Heart left ventricle (tissue), 16 donors: ENCODE results near the gene TAPBPL. TPM values are rescaled to one million over a fixed set of nuclear protein-coding genes. Genes with fewer than 3 reads are reported as not detected.
"Not testable (repeated sequence)": the region's sequence is repeated elsewhere in the genome, so short reads cannot be mapped to it uniquely, and the experiment has no call there.

Source experiments
- ATAC-seq, 4 donors: fragments of 200-7000 bp; cut with Tn5 transposase; one replicate each; pipeline ENCODE4 v1.9.1; 2020 to 2022; ENCODE audit warnings: moderate library complexity in 4 of 4, mild to moderate bottlenecking in 3 of 4, moderate number of reproducible peaks in 1 of 4
- DNase-seq, 5 donors: peaks; one replicate each; pipeline ENCODE4 v3.0.0-alpha.2; 2020
- H3K27ac ChIP-seq, 12 donors: fragments of 200-600 bp; sonication (generic) in 4 of 12; one replicate each; pipeline versions ENCODE4 v1.5.0 to v1.8.0; 2016 to 2022; ENCODE audit warnings: mild to moderate bottlenecking in 2 of 12
- H3K27me3 ChIP-seq, 9 donors: fragments of 200-600 bp; sonication (generic) in 2 of 9; one replicate each; pipeline versions ENCODE4 v1.5.1 to v1.8.0; 2016 to 2022; ENCODE audit warnings: mild to moderate bottlenecking in 3 of 9
- H3K36me3 ChIP-seq, 9 donors: fragments of 200-600 bp; sonication (generic) in 2 of 9; one replicate each; pipeline versions ENCODE4 v1.5.0 to v1.8.0; 2018 to 2022; ENCODE audit warnings: mild to moderate bottlenecking in 2 of 9
- H3K4me1 ChIP-seq, 12 donors: fragments of 200-600 bp; sonication (generic) in 4 of 12; one replicate each; pipeline versions ENCODE4 v1.5.0 to v1.8.0; 2016 to 2022; ENCODE audit warnings: mild to moderate bottlenecking in 3 of 12
- H3K4me3 ChIP-seq, 12 donors: fragments of 200-600 bp; sonication (generic) in 4 of 12; one replicate each; pipeline versions ENCODE4 v1.5.0 to v1.8.0; 2017 to 2022; ENCODE audit warnings: mild to moderate bottlenecking in 9 of 12, moderate library complexity in 4 of 12
- H3K9me3 ChIP-seq, 12 donors: fragments of 200-600 bp; sonication (generic) in 4 of 12; one replicate each; pipeline versions ENCODE4 v1.5.0 to v1.8.0; 2016 to 2022; ENCODE audit warnings: mild to moderate bottlenecking in 1 of 12
- CTCF ChIP-seq, 12 donors: fragments of 200-600 bp; sonication (generic) in 4 of 12; IDR thresholded peaks; one replicate each; pipeline versions ENCODE4 v1.5.0 to v1.8.0; 2018 to 2022; ENCODE audit warnings: antibody characterized with exemption in 12 of 12, mild to moderate bottlenecking in 5 of 12
- POLR2A ChIP-seq, 2 donors: fragments of 450-650 bp; IDR thresholded peaks; one replicate each; pipeline ENCODE4 v1.6.1; 2017; ENCODE audit warnings: antibody characterized with exemption in 2 of 2, mild to moderate bottlenecking in 2 of 2, moderate library complexity in 2 of 2
- WGBS, 4 donors: extraction: QIAGEN DNeasy Blood & Tissue Kit in 2 of 4; methylation state at CpG; one replicate each; pipeline versions ENCODE4 v1.1.5 to v1.1.7; 2013 to 2018; 5-methylcytosine and 5-hydroxymethylcytosine counted together
- intact Hi-C, 10 donors: fragments of 100-400 bp; cut with DNase I; formaldehyde crosslinking; loops; one replicate each; pipeline versions ENCODE4 v1.11.1 to v1.14.2; 2022
- polyA plus RNA-seq, 2 donors: library from polyadenylated mRNA; stranded (reverse); fragments of 200-250 nt; gene quantifications; one replicate each; pipeline ENCODE4 v1.2.3, GENCODE V29; 2013
- total RNA-seq, 9 donors: library from RNA; depleted of rRNA in 2 of 9; stranded (reverse); fragments of >200 nt in 2 of 9; fragmentation: NEBNext Ultra II Directional in 3 of 9; extraction: Animal tissue kit (Norgen Biotek cat#: 25700) in 3 of 9; gene quantifications; one replicate each; pipeline versions ENCODE4 v1.1.0 to v1.2.4, GENCODE V29; 2016 to 2023
- donor health status: ischemic (EF 13 %, LVEDD 7.1; RV severe dilation, severe dysfunction).
- donor health status: healthy with polysubstance abuse.
- donor health status: DM: no; HTN: yes; CAD: no.
- donor health status: DM: no; HTN: no; CAD: no.
- donor health status: ischemic (EF 25% LVEDD 6.9; RV normal size, moderate dysfunction).
- donor health status: ischemic (EF 25% LVEDD 5.7; RV mildly dilated, moderate dysfunction).
- donor health status: healthy.
- donor health status: DM: yes; HTN: yes; CAD: no.
- donor health status: ischemic (EF 35%, LVEDD 5.7; RV mildly dilated, moderate dysfunction).
- donor health status: nonischemic (EF 11% LVEDD 7.7; RV severe dilation, severe dysfunction).
- donor health status: DM: yes; HTN: yes; CAD: no.
- donor health status: PGD.
- donor health status: ischemic (EF 29% LVEDD 5.4; RV normal size, mild dysfunction).
- donor health status: nonischemic (EF 23%, LVEDD 6.1; RV moderate dilation, normal function).

The TAPBPL gene
- total and polyA plus RNA-seq, 11 donors = 5.4 to 55.6 (median 13.9) TPM

- Histone ChIP-seq H3K4me1 (peaks cover 0 to 30% (median 20%) of the 10 kb centered on the region in 12 donors), H3K36me3 (peaks cover 2 to 64% (median 46%) of the 10 kb centered on the region in 9 donors), H3K9me3 (no peaks in the 10 kb centered on the region), H3K27ac (peak overlapping the region in 1 of 12 donors; percentile 99), H3K27me3 (no peaks in the 10 kb centered on the region), H3K4me3 (peak overlapping the region in 8 of 12 donors; percentile 61 to 94 (median 91))
- DNase-seq = no peak
- no peak for ATAC-seq
- intact Hi-C loops = loop anchor here in 5 of 10 donors (5.0 kb wide), 1 partner anchor 37 kb away; the partner anchor contains the start of gene GAPDH (in 5 of the 5)
- TF ChIP-seq POLR2A (IDR thresholded peaks at IDR 0.05) (no peak), CTCF (IDR thresholded peaks at IDR 0.05) (no peak)
- 69 to 92% (median 75%) methylated on average over 1 of the region's 1 CpG for WGBS, 4 donors
These were observed 43.1 kb downstream of the TAPBPL start for GRCh38 chr12:6494968-6495367.

- H3K27me3 ChIP-seq, H3K9me3 ChIP-seq, DNase-seq, ATAC-seq, intact Hi-C loops, H3K27ac ChIP-seq, H3K4me3 ChIP-seq: not testable (repeated sequence)
- WGBS, 4 donors = 76 to 93% (median 78%) methylated on average over 3 of the region's 3 CpGs
- peaks cover 2 to 65% (median 35%) of the 10 kb centered on the region in 9 donors for H3K36me3 ChIP-seq
- peaks cover 0 to 23% (median 15%) of the 10 kb centered on the region in 12 donors for H3K4me1 ChIP-seq
These were observed 45.4 kb downstream of the TAPBPL start for GRCh38 chr12:6497291-6497690.

GRCh38 chr12:6500466-6500865, 48.6 kb downstream of the TAPBPL start:
- H3K36me3 ChIP-seq = peaks cover 2 to 84% (median 38%) of the 10 kb centered on the region in 9 donors

GRCh38 chr12:6507102-6507998, 55.5 kb downstream of the TAPBPL start:
- no peak for TF ChIP-seq POLR2A (IDR thresholded peaks at IDR 0.05)
- no peak for TF ChIP-seq CTCF (IDR thresholded peaks at IDR 0.05)
- intact Hi-C loops = no loop called here
- DNase-seq = no peak
- Histone ChIP-seq H3K27ac (peak overlapping the region in 4 of 12 donors; percentile 20 to 43 (median 24)), H3K27me3 (no peaks in the 10 kb centered on the region), H3K9me3 (no peaks in the 10 kb centered on the region), H3K4me1 (peaks cover 0 to 9% (median 0%) of the 10 kb centered on the region in 12 donors), H3K36me3 (peaks cover 0 to 63% (median 36%) of the 10 kb centered on the region in 9 donors), H3K4me3 (no peak overlapping the region)
- ATAC-seq = no peak
- 73 to 76% (median 75%) methylated on average over 12 of the region's 12 CpGs for WGBS, 4 donors

More at GRCh38 chr12:6500466-6500865, 48.6 kb downstream of the TAPBPL start:
- no peak for DNase-seq
- H3K4me3 ChIP-seq = no peak overlapping the region
- no peaks in the 10 kb centered on the region for H3K9me3 ChIP-seq
- TF ChIP-seq CTCF (IDR thresholded peaks at IDR 0.05) (no peak), POLR2A (IDR thresholded peaks at IDR 0.05) (no peak)
- ATAC-seq = no peak
- no peak overlapping the region for H3K27ac ChIP-seq
- H3K4me1 ChIP-seq = peaks cover 0 to 5% (median 0%) of the 10 kb centered on the region in 12 donors
- H3K27me3 ChIP-seq = no peaks in the 10 kb centered on the region
- intact Hi-C loops = no loop called here
- WGBS, 4 donors = 80 to 96% (median 93%) methylated on average over 2 of the region's 2 CpGs
